GM19023 (cell line): Measurements from ENCODE around the gene DHX30.
A peak's percentile ranks its signal among the peaks of the same experiment; 100 is the strongest.
"Not testable (repeated sequence)": the region's sequence is repeated elsewhere in the genome, so short reads cannot be mapped to it uniquely, and the experiment has no call there.

Source experiments
- ATAC-seq: cut with Tn5 transposase; IDR thresholded peaks from one replicate; pipeline ENCODE4 v1.9.1; 2021; ENCODE audit warnings: mild to moderate bottlenecking, moderate library complexity; ENCODE audit not compliant: unreplicated experiment

The DHX30 gene

DNA sequence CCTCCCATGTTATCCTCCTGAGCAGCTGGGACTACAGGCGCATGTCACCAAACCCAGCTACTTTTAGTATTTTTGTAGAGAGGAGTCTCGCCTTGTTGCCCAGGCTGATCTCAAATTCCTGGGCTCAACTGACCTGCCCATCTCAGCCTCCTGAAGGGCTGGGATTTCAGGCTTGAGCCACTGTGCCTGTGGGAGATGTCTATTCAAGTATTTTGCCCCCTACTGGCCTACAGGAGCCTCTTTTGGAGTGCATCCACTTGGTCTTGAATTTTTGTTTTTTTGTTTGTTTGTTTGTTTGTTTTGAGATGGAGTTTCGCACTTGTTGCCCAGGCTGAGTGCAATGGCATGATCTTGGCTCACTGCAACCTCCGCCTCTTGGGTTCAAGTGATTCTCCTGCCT, 3.2 kb upstream of the DHX30 start:
- ATAC-seq: no peak

DNA sequence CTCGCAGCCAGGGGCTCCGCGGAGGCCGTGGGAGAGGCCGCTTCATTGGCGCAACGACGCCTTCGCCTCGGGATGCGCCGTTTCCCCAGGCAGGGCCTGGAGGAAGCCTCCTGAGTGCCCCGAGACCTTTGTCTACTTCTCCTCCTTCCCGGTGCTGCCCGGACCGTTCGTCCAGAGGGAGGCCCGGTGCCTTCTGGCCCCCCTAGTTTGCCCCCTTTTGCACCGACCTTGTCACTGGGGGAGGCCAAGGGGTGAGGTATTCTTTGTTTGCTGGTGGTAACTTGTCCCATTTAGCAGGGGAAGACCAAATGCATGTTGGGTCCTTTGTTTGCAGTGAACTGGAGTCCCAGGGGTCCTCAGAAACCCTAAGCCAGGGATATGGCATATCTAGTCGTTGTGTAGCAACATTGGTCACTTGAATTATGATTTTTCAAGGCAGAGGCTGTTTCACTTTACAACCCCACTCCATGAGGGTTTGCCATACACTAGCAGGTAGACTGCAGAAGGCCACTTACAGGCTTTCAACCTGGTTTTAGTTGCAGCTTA, 615 bp downstream of the DHX30 start:
- no peak for ATAC-seq

DNA sequence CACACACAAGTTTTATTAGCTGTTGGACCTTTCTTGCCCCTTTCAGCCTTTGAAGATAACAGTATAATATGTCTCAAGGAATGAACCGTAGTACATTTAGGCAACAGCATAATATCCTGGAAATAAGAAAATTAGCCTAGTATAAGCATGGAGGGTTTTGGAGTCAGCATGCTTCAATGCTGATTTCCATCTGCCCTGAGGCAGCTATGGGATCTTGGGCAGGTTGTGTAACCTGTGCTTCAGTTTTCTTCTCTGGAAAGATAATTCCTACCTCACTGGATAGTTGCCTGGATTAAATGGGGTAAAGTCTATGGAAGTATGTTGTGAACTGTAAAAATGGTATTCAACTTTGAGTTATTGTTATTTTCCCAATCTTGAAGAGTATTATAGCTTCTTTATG, 1.6 kb downstream of the DHX30 start:
- no peak for ATAC-seq

- ATAC-seq: no peak
Observed at GRCh38 chr3:47813551-47814177, 10.7 kb downstream of the DHX30 start.

DNA sequence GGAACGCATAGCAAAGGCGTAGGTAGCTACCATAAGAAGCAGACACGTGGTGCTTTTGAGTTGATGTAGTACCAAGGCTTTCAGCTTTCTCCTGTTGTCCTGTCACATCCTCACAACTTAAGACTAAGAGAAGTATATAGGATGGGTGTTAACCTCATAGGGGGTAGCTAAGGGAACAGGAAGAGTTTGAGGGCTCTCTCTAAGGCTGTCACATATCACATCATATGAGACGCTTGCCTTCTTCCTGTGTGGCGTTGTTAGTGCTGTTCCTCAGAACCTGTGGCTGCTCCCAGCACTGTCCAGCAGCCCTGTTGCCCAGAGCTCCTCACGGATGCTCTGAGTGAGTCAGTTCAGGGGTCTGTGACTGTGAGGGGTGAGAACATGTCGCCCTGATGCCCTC, 14.7 kb downstream of the DHX30 start:
- ATAC-seq: no peak

DNA sequence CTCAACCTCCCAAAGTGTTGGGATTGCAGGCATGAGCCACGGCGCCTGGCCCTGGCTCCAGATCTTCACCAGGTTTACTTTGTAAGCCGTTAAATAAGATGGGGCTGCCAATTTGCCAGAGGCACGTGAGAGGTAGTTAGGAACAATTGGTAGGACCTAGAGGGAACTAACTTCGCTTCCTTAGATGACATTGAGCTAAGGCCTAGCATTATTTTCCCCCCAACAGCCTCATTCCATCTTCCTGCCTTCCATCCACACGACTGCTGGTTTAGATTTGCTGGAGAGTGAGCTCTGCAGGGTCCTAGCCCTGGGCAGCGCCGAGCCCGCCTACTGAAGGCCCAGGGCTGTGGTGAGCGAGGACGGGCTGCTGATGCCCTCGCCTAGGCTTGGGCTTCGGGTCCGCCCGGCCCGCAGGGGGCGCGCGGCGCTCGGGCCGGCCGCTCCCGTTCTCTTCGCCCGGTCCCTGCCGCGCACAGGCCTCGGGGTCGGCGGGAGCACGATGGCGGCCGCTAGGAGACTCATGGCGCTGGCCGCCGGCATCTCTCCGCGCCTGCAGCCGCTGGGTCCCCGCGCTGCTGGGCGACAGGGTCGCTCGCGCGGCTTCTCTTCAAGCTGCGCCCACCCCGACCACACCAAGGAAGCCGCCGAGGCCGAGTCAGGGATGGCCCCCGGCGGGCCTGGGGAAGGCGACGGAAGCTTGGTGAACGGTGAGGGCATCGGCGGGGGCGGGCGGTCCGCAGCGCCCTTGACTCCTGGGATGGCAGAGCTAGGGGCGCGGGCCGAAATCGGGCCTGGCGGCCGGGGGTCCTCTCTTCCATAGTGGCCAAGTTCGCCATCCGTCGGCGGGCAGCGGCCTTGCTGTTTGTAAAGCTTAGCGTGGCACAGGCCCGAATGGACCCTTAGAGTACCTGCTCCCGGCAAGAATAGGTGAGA, 21.9 kb downstream of the DHX30 start:
- peak; percentile 94 for ATAC-seq

DNA sequence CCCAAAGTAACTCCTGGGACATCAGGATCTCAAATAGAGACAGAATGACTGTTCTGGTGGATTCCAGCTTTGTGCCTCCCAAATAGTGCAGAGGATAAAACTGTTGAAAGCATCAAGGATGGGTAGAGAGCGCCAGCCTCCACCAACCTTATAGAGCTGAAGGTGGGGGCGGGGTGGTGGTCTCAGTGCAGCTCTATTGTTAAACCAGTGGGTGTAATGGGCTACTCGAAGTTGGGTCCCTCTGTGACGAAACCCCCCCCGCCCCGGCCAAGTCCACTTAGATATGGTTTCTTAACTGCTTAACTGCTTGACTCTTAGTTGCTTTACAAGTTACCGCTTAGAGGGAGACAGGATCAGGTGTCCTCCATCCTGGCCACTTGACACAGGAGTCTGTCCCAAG, 22.7 kb downstream of the DHX30 start:
- ATAC-seq: no peak

GRCh38 chr3:47829482-47829881, 26.5 kb downstream of the DHX30 start:
- ATAC-seq: not testable (repeated sequence)

GRCh38 chr3:47836986-47837385, 34.0 kb downstream of the DHX30 start:
- no peak for ATAC-seq

- ATAC-seq: no peak
Observed at GRCh38 chr3:47838503-47838902, 35.6 kb downstream of the DHX30 start.

DNA sequence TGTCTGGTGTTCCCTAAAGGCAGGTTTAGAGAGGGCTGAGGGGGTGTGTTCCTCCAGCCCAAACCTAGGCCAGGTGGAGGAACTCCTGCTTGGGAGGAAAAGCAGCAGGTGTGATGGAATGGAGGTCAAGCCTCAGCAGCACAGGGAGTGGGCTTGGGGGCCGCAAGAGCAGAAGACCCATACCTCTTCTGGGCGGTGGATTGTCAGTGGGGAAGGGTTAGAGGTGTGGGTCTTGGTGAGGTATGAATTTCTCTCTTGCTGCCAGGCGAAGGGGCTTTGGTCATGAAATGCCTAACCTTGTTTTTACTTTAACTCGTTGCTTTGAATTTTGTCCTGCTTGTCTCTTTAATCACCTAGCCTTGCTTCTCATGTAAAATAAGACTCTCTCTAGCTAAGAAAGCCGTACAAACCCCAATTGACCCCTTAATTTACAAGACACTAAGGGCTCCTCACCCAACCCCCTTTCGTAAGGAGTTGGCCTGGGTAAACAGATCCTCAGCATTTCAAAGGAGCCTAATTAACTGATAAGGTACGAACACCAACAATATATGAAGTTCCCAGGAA, 38.9 kb downstream of the DHX30 start:
- ATAC-seq: no peak

GRCh38 chr3:47846186-47846879, 43.4 kb downstream of the DHX30 start:
- ATAC-seq: no peak

DNA sequence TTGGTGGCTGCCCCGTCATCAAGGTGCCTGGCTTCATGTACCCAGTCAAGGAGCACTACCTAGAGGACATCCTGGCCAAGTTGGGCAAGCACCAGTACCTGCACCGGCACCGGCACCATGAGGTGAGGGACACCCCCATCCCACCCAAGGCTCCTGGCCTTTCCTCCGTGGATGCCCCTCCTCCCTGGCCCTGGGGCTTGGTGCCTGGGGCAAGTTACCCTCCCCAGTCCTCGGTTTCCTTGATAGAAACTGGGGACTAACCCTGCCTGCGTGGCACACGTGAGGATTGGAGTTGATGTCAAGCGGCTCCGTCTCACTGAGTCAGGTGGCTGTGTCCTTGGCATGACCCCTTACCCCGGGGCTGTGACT, 43.9 kb downstream of the DHX30 start:
- no peak for ATAC-seq

DNA sequence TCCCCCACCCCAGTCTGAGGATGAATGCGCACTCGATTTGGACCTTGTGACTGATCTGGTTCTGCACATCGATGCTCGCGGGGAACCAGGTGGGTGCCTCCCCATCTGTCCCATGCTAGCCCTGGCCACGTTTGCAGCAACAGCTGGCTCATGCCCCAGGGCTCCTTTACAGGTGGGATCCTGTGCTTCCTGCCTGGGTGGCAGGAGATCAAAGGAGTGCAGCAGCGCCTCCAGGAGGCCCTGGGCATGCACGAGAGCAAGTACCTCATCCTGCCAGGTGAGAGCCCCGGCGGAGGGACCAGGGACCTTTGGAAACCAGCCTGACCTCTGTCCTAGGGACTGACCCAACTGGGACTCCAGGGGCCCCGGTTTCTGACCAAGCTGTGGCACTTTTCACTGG, 44.3 kb downstream of the DHX30 start:
- ATAC-seq: no peak

DNA sequence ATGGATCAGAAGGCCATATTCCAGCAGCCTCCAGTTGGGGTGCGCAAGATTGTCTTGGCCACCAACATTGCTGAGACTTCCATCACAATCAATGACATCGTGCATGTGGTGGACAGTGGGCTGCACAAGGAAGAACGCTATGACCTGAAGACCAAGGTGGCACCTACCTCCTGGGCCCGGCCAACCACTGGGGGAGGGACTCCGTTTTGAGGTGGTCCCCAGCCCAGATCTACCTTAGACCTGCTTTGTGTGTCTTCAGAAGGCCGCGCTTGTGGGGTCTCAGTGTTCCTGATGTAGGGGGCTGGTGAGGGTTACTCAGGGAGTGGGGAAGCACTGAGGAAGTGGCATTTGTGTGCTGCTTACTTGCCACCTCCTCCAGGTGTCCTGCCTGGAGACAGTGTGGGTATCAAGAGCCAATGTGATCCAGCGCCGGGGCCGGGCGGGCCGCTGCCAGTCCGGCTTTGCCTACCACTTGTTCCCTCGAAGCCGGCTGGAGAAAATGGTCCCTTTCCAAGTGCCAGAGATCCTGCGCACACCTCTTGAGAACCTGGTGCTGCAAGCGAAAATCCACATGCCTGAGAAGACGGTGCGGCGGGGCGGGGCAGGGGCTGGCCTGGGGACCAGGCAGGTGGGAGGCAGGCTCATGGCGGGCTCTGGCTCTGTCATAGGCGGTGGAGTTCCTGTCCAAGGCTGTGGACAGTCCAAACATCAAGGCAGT, 45.0 kb downstream of the DHX30 start:
- ATAC-seq: no peak

DNA sequence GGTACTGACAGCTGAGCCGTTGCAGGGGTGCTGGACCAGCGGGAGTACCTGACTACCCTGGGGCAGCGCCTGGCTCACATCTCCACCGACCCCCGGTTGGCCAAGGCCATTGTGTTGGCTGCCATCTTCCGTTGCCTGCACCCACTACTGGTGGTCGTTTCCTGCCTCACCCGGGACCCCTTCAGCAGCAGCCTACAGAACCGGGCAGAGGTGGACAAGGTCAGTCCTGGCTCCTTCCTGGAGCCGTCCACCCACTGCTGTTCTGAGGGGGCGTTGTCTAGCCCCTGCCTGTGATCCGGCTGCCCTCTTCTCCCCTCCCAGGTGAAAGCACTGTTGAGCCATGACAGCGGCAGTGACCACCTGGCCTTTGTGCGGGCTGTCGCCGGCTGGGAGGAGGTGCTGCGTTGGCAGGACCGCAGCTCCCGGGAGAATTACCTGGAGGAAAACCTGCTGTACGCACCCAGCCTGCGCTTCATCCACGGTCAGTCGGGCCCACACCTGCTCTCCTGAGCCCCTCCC, 45.7 kb downstream of the DHX30 start:
- ATAC-seq: no peak

GRCh38 chr3:47849186-47849698, 46.3 kb downstream of the DHX30 start:
- no peak for ATAC-seq

GRCh38 chr3:47849699-47850563, 47.0 kb downstream of the DHX30 start:
- ATAC-seq: no peak
